Measurements from ENCODE around the gene ZNF92. TPM values are rescaled to one million over a fixed set of nuclear protein-coding genes. Genes with fewer than 3 reads are reported as not detected.

The ZNF92 gene
- total and polyA plus RNA-seq, 2 of the 13 experiments (the other 11 are each of a cell fraction or from before 2014, with no cell fraction given) = 4.0 to 13.2 TPM

DNA sequence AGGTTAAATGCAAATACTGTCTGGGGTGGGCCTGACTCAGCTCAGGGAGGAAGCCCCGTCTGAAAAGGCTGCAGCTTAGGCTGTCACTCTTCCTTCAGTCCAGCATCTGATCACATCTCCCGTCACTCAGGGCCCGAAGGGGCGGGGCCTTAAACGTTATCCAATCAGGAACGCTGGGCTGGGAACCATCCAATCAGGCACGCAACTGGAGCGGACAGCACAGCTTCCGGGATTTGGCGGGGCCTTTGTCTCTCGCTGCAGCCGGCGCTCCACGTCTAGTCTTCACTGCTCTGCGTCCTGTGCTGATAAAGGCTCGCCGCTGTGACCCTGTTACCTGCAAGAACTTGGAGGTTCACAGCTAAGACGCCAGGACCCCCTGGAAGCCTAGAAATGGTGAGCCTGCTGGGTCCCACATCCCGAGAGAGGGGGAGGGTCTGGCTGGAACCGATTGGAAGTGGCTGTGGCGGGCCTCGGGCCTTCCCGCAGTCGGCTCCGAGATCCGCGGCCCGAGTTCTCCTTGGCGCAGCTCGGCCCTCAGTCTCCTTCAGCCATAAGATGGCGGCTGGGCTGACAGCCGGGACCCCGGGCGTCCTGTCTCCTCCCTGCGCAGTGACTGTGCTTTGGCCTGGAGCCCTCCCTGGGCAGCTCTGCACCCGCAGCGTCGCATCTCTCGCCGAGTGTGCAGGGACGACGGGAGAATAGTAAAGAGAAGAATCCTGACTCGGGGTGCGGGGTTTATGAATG lies at the start of gene ZNF92 (continued):
- TF ChIP-seq ZNF784 (CRISPR knock-in tag; IDR thresholded peaks at IDR 0.05; ENCODE audit: borderline replicate concordance) (peak; percentile 45; the same call in 1 of the 2 replicates), KDM1A (CRISPR knock-in tag; IDR thresholded peaks at IDR 0.05) (no peak), MAF1 (CRISPR knock-in tag; IDR thresholded peaks at IDR 0.05; ENCODE audit: borderline replicate concordance) (no peak; the same call in 1 of the 2 replicates), AKAP8 (CRISPR knock-in tag; IDR thresholded peaks at IDR 0.05) (no peak), ZNF879 (CRISPR knock-in tag; IDR thresholded peaks at IDR 0.05) (no peak), TOE1 (CRISPR knock-in tag; IDR thresholded peaks at IDR 0.05) (no peak), HNF4A (CRISPR knock-in tag; IDR thresholded peaks at IDR 0.05) (no peak), CCDC6 (CRISPR knock-in tag; IDR thresholded peaks at IDR 0.05) (no peak), ZBTB26 (CRISPR knock-in tag; IDR thresholded peaks at IDR 0.05; ENCODE audit: borderline replicate concordance) (no peak), NONO (IDR thresholded peaks at IDR 0.05) (no peak), NONO (CRISPR knock-in tag; conservative IDR thresholded peaks at IDR 0.05) (peak; percentile 83)
- TF ChIP-seq, protein P1, sequence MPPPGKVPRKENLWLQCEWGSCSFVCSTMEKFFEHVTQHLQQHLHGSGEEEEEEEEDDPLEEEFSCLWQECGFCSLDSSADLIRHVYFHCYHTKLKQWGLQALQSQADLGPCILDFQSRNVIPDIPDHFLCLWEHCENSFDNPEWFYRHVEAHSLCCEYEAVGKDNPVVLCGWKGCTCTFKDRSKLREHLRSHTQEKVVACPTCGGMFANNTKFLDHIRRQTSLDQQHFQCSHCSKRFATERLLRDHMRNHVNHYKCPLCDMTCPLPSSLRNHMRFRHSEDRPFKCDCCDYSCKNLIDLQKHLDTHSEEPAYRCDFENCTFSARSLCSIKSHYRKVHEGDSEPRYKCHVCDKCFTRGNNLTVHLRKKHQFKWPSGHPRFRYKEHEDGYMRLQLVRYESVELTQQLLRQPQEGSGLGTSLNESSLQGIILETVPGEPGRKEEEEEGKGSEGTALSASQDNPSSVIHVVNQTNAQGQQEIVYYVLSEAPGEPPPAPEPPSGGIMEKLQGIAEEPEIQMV (CRISPR knock-in tag; IDR thresholded peaks at IDR 0.05; ENCODE audit: low read depth) = peak; percentile 61; the same call in 1 of the 2 replicates
- TF ChIP-seq, protein P2, sequence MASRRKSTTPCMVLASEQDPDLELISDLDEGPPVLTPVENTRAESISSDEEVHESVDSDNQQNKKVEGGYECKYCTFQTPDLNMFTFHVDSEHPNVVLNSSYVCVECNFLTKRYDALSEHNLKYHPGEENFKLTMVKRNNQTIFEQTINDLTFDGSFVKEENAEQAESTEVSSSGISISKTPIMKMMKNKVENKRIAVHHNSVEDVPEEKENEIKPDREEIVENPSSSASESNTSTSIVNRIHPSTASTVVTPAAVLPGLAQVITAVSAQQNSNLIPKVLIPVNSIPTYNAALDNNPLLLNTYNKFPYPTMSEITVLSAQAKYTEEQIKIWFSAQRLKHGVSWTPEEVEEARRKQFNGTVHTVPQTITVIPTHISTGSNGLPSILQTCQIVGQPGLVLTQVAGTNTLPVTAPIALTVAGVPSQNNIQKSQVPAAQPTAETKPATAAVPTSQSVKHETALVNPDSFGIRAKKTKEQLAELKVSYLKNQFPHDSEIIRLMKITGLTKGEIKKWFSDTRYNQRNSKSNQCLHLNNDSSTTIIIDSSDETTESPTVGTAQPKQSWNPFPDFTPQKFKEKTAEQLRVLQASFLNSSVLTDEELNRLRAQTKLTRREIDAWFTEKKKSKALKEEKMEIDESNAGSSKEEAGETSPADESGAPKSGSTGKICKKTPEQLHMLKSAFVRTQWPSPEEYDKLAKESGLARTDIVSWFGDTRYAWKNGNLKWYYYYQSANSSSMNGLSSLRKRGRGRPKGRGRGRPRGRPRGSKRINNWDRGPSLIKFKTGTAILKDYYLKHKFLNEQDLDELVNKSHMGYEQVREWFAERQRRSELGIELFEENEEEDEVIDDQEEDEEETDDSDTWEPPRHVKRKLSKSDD (CRISPR knock-in tag; IDR thresholded peaks at IDR 0.05; ENCODE audit: low read depth) = no peak
- TF ChIP-seq, protein P3, sequence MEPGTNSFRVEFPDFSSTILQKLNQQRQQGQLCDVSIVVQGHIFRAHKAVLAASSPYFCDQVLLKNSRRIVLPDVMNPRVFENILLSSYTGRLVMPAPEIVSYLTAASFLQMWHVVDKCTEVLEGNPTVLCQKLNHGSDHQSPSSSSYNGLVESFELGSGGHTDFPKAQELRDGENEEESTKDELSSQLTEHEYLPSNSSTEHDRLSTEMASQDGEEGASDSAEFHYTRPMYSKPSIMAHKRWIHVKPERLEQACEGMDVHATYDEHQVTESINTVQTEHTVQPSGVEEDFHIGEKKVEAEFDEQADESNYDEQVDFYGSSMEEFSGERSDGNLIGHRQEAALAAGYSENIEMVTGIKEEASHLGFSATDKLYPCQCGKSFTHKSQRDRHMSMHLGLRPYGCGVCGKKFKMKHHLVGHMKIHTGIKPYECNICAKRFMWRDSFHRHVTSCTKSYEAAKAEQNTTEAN (CRISPR knock-in tag; conservative IDR thresholded peaks at IDR 0.05) = no peak
- TF ChIP-seq, protein P4, sequence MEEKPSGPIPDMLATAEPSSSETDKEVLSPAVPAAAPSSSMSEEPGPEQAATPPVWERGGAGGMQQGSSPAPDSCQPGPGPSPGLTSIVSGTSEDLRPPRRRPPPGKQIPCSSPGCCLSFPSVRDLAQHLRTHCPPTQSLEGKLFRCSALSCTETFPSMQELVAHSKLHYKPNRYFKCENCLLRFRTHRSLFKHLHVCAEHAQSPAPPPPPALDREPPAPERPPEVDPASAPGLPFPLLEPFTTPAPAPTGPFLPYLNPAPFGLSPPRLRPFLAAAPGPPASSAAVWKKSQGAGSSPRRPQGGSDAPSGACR (CRISPR knock-in tag; IDR thresholded peaks at IDR 0.05) = no peak
- TF ChIP-seq, protein P5, sequence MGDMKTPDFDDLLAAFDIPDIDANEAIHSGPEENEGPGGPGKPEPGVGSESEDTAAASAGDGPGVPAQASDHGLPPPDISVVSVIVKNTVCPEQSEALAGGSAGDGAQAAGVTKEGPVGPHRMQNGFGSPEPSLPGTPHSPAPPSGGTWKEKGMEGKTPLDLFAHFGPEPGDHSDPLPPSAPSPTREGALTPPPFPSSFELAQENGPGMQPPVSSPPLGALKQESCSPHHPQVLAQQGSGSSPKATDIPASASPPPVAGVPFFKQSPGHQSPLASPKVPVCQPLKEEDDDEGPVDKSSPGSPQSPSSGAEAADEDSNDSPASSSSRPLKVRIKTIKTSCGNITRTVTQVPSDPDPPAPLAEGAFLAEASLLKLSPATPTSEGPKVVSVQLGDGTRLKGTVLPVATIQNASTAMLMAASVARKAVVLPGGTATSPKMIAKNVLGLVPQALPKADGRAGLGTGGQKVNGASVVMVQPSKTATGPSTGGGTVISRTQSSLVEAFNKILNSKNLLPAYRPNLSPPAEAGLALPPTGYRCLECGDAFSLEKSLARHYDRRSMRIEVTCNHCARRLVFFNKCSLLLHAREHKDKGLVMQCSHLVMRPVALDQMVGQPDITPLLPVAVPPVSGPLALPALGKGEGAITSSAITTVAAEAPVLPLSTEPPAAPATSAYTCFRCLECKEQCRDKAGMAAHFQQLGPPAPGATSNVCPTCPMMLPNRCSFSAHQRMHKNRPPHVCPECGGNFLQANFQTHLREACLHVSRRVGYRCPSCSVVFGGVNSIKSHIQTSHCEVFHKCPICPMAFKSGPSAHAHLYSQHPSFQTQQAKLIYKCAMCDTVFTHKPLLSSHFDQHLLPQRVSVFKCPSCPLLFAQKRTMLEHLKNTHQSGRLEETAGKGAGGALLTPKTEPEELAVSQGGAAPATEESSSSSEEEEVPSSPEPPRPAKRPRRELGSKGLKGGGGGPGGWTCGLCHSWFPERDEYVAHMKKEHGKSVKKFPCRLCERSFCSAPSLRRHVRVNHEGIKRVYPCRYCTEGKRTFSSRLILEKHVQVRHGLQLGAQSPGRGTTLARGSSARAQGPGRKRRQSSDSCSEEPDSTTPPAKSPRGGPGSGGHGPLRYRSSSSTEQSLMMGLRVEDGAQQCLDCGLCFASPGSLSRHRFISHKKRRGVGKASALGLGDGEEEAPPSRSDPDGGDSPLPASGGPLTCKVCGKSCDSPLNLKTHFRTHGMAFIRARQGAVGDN (CRISPR knock-in tag; IDR thresholded peaks at IDR 0.05) = peak; percentile 87
